GM12878 (cell line): ENCODE results near the gene UMAD1. TPM values are rescaled to one million over a fixed set of nuclear protein-coding genes. Genes with fewer than 3 reads are reported as not detected.

ENCODE experiments used
- ATAC-seq: fragments of 200-7000 bp; cut with Tn5 transposase; 3 replicates; pipeline ENCODE4 v1.9.1; 2020; ENCODE audit warnings: mild to moderate bottlenecking, moderate library complexity
- BruUV-seq: library from RNA; stranded (reverse); fragments of 400-500 nt; replicated peaks from 2 replicates; lab custom pipeline; 2021; lab: Mats Ljungman, UMichigan
- CTCF ChIA-PET: fragments of 300-600 bp; sonication (Branson Sonifier 250); formaldehyde crosslinking; extraction: SDS; loops from one replicate; lab custom pipeline; 2021; ENCODE audit warnings: inconsistent platforms; lab: Yijun Ruan, JAX
- POLR2A ChIA-PET: fragments of 350-600 bp; formaldehyde crosslinking; extraction: SDS; loops from one replicate; lab custom pipeline; 2021; ENCODE audit warnings: inconsistent platforms; lab: Charles Lee
- RAD21 ChIA-PET: fragments of 300-600 bp; sonication (Branson Sonifier 250); formaldehyde crosslinking; loops from one replicate; lab custom pipeline; 2023; ENCODE audit warnings: antibody characterized with exemption; ENCODE audit not compliant: unreplicated experiment; lab: Charles Lee
- SMC1A ChIA-PET: fragments of 300-600 bp; sonication (Branson Sonifier 250); formaldehyde crosslinking; loops from one replicate; lab custom pipeline; 2023; ENCODE audit not compliant: unreplicated experiment, uncharacterized antibody; lab: Charles Lee
- DNase-seq: peaks from one replicate; pipeline ENCODE4 v3.0.0-alpha.2; 2011; ENCODE audit warnings: low read depth, low spot score
- FAIRE-seq: peaks from 3 replicates; lab custom pipeline; 2011; peaks lifted over from hg19 to GRCh38; lab: Jason Lieb, UNC
- H2AFZ ChIP-seq: 2 replicates; pipeline ENCODE4 v1.6.0; 2011; ENCODE audit warnings: low read depth, low read length, control low read depth; ENCODE audit not compliant: control insufficient read depth
- H3K27ac ChIP-seq: 2 replicates; pipeline ENCODE4 v1.5.1; 2011; ENCODE audit warnings: control low read depth; ENCODE audit not compliant: control insufficient read depth, insufficient read depth
- H3K27me3 ChIP-seq, 2 experiments: replicated peaks in 1 of 2; 2 replicates each; pipeline versions ENCODE4 v1.6.0 to v1.6.1; 2011; ENCODE audit warnings: low read length in 1 of 2; ENCODE audit not compliant: control insufficient read depth in 2 of 2, insufficient read depth in 2 of 2
- H3K36me3 ChIP-seq, 2 experiments: 2 replicates each; pipeline ENCODE4 v1.5.1; 2011; ENCODE audit warnings: low read length in 1 of 2; ENCODE audit not compliant: control insufficient read depth in 2 of 2, insufficient read depth in 2 of 2
- H3K4me1 ChIP-seq: 2 replicates; pipeline ENCODE4 v1.6.1; 2011; ENCODE audit warnings: mild to moderate bottlenecking, low read length, moderate library complexity, mixed read lengths; ENCODE audit not compliant: control insufficient read depth, insufficient read depth
- H3K4me2 ChIP-seq: 2 replicates; pipeline ENCODE4 v1.6.0; 2011; ENCODE audit warnings: control low read depth; ENCODE audit not compliant: control insufficient read depth, insufficient read depth
- H3K4me3 ChIP-seq: fragments of 200-600 bp; sonication (generic); 2 replicates; pipeline ENCODE4 v1.5.1; 2016
- H3K79me2 ChIP-seq: 2 replicates; pipeline ENCODE4 v1.6.0; 2011; ENCODE audit warnings: low read length; ENCODE audit not compliant: control insufficient read depth, insufficient read depth
- H3K9ac ChIP-seq: 2 replicates; pipeline ENCODE4 v1.8.0; 2011; ENCODE audit warnings: low read length, control low read depth, mixed read lengths; ENCODE audit not compliant: control insufficient read depth, insufficient read depth
- H3K9me3 ChIP-seq: replicated peaks from 3 replicates; pipeline ENCODE4 v1.5.1; 2011; ENCODE audit warnings: mild to moderate bottlenecking, low read length; ENCODE audit not compliant: control insufficient read depth, insufficient read depth
- H4K20me1 ChIP-seq: 2 replicates; pipeline ENCODE4 v1.6.0; 2011; ENCODE audit not compliant: control insufficient read depth, insufficient read depth
- HCFC1 ChIP-seq: fragments of 150-350 bp; IDR thresholded peaks from 2 replicates; pipeline ENCODE4 v1.6.1; 2014; ENCODE audit warnings: low read length
- HDAC2 ChIP-seq: fragments of 200-600 bp; sonication (generic); IDR thresholded peaks from 2 replicates; pipeline ENCODE4 v1.6.1; 2017
- NR2C2 ChIP-seq: IDR thresholded peaks from 2 replicates; pipeline ENCODE4 v1.6.1; 2011; ENCODE audit warnings: borderline replicate concordance, low read depth; ENCODE audit not compliant: control insufficient read depth, insufficient read length
- WGBS: methylation state at CpG from one replicate; pipeline ENCODE4 v1.1.6; 2016; ENCODE audit warnings: low lambda C conversion rate; ENCODE audit not compliant: insufficient replicate concordance, insufficient coverage; ENCODE audit errors: missing lambda C conversion rate; 5-methylcytosine and 5-hydroxymethylcytosine counted together
- in situ Hi-C: fragments of 300-500 bp; cut with MboI; formaldehyde crosslinking; loops from 9 replicates; pipeline ENCODE4 v1.14.3; 2018; ENCODE audit warnings: mixed read lengths
- intact Hi-C: fragments of 100-400 bp; cut with micrococcal nuclease; formaldehyde crosslinking; loops from one replicate; pipeline ENCODE4 v1.14.2; 2022; ENCODE audit not compliant: unreplicated experiment
- polyA plus RNA-seq, 11 experiments: library from polyadenylated mRNA; depleted of rRNA in 4 of 11; unstranded in 6 of 11; stranded (reverse) in 5 of 11; fragments of >200 nt; fragmentation: Nextera tagmentation in 4 of 11; fragmentation: Illumina TruSeq in 1 of 11; extraction: Ambion mirVana in 4 of 11; extraction: Trizol in 1 of 11; gene quantifications; 1 replicate in 1 of 11; 2 replicates in 10 of 11; pipeline versions ENCODE4 v1.2.1 to v1.2.3, GENCODE V29; 2011 to 2016; ENCODE audit warnings: inconsistent platforms in 2 of 11, missing spikeins in 2 of 11, low read depth in 1 of 11
- total RNA-seq, 4 experiments: library from RNA; depleted of rRNA in 3 of 4; stranded (reverse); fragments of >200 nt in 3 of 4; fragmentation: Illumina TruSeq in 1 of 4; extraction: Trizol in 1 of 4; gene quantifications; 2 replicates each; pipeline versions ENCODE4 v1.2.1 to v1.2.3, GENCODE V29; 2013 to 2021
- TF ChIP-seq, protein P1 (sequence below), 3 experiments: IDR thresholded peaks in 2 of 3; conservative IDR thresholded peaks in 1 of 3; 2 replicates each; pipeline ENCODE4 v1.5.1; 2011; ENCODE audit warnings: low read depth in 3 of 3, low read length in 3 of 3, mild to moderate bottlenecking in 3 of 3, control low read depth in 2 of 3, moderate library complexity in 2 of 3, inconsistent platforms in 1 of 3, mixed read lengths in 1 of 3; ENCODE audit not compliant: control insufficient read depth in 2 of 3, insufficient read depth in 1 of 3; ENCODE audit errors: extremely low read depth in 1 of 3

Gene UMAD1
- total and polyA plus RNA-seq, 10 of the 15 experiments (the other 5 are each of a cell fraction or from before 2014, with no cell fraction given), result 6.0 to 28.6 (median 9.3) TPM

DNA sequence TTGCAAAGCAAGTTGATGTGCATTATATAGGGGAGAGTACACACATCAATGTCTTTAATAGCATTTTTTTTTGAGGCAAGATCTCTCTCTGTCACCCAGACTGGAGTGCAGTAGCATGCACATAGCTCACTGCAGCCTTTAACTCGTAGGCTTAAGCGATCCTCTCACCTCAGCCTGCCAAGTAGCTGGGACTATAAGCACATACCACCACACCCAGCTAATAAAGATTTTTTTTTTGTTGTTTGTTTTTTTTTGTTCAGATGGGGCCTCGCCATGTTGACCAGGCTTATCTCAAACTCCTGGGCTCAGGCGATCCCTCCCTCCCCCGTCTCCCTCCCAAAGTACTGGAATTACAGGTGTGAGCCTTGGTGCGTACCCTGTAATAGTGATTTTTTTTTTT, 1.5 kb downstream of the UMAD1 start:
- peaks cover 16% of the 10 kb centered on the region for H3K79me2 ChIP-seq

DNA sequence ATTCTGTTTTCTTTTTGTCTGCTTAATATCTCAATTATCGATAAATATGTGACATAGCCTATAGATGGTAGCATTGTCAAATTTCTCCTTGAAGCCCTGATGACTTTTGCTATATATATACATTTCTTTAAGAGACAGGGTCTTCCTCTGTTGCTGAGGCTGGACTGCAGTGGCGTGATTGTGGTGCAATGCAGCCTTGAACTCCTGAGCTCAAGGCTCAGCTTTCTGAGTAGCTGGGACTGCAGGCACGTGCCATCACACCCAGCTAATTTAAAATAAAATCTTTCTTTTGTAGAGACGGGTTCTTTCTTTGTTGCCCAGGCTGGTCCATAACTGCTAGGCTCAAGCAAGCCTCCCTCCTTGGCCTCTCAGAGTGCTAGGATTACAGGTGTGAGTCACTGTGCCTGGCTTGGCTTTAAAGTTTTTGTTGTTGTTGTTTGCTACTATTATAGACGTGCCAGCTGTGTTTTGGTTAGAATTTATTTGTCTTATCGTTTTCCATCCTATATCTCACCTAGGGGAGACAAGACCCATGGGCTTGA, 7.0 kb downstream of the UMAD1 start:
- intact Hi-C loops, result no loop called here
- no peaks in the 10 kb centered on the region for H3K27me3 ChIP-seq
- ATAC-seq, result no peak
- CTCF ChIA-PET, result interaction anchor here (0.8 to 2.1 kb wide), 3 partner anchors 21 to 352 kb away, joined by 3 to 8 read pairs (median 5); no protein-coding TSS in a partner anchor
- BruUV-seq, result no TSS peak
- H3K27ac ChIP-seq, result no peak overlapping the region
- H3K9ac ChIP-seq, result no peak overlapping the region
- no peak for FAIRE-seq
- no peak for DNase-seq
- WGBS, result 69% methylated on average over 6 of the region's 6 CpGs
- SMC1A ChIA-PET, result interaction anchor here (0.6 to 1.4 kb wide), 3 partner anchors 83 to 130 kb away, joined by 3 read pairs; no protein-coding TSS in a partner anchor
- H3K36me3 ChIP-seq, result peaks cover 0 to 2% of the 10 kb centered on the region in 2 experiments; a peak in 2 of 4 replicates
- H3K4me3 ChIP-seq, result no peak overlapping the region
- no peaks in the 10 kb centered on the region for H3K4me1 ChIP-seq
- H2AFZ ChIP-seq, result no peak overlapping the region
- no peak overlapping the region for H3K4me2 ChIP-seq
- in situ Hi-C loops, result no loop called here
- RAD21 ChIA-PET, result interaction anchor here (1.1 to 2.0 kb wide), 2 partner anchors 34 to 569 kb away, joined by 5 to 8 read pairs; no protein-coding TSS in a partner anchor
- TF ChIP-seq, protein P1, sequence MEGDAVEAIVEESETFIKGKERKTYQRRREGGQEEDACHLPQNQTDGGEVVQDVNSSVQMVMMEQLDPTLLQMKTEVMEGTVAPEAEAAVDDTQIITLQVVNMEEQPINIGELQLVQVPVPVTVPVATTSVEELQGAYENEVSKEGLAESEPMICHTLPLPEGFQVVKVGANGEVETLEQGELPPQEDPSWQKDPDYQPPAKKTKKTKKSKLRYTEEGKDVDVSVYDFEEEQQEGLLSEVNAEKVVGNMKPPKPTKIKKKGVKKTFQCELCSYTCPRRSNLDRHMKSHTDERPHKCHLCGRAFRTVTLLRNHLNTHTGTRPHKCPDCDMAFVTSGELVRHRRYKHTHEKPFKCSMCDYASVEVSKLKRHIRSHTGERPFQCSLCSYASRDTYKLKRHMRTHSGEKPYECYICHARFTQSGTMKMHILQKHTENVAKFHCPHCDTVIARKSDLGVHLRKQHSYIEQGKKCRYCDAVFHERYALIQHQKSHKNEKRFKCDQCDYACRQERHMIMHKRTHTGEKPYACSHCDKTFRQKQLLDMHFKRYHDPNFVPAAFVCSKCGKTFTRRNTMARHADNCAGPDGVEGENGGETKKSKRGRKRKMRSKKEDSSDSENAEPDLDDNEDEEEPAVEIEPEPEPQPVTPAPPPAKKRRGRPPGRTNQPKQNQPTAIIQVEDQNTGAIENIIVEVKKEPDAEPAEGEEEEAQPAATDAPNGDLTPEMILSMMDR (IDR thresholded peaks at IDR 0.05 in 2 of 3, conservative IDR thresholded peaks at IDR 0.05 in 1 of 3; ENCODE audit: control insufficient read depth in 2 of 3, extremely low read depth in 1 of 3, insufficient read depth in 1 of 3, low read depth in 3 of 3, low read length in 3 of 3), result no peak
- POLR2A ChIA-PET, result interaction anchor here (0.6 to 1.3 kb wide), 2 partner anchors 11 to 557 kb away, joined by 3 to 4 read pairs; no protein-coding TSS in a partner anchor
- H3K9me3 ChIP-seq, result peaks cover 3% of the 10 kb centered on the region; the same call in 1 of the 3 replicates
- no peaks in the 10 kb centered on the region for H4K20me1 ChIP-seq
- H3K79me2 ChIP-seq, result peaks cover 2% of the 10 kb centered on the region

More for the DNA sequence above, 1.5 kb downstream of the UMAD1 start:
- Histone ChIP-seq H3K9me3 (peaks cover 3% of the 10 kb centered on the region; the same call in 1 of the 3 replicates), H3K4me3 (peak overlapping the region; percentile 90), H3K4me2 (peak overlapping the region; percentile 64; the same call in 1 of the 2 replicates), H3K27ac (no peak overlapping the region), H2AFZ (no peak overlapping the region), H3K4me1 (no peaks in the 10 kb centered on the region), H4K20me1 (no peaks in the 10 kb centered on the region), H3K36me3 (peaks cover 0 to 2% of the 10 kb centered on the region in 2 experiments; a peak in 2 of 4 replicates), H3K9ac (no peak overlapping the region), H3K27me3 (no peaks in the 10 kb centered on the region)
- ChIA-PET POLR2A (interaction anchor here (0.8 to 2.5 kb wide), 3 partner anchors 19 to 118 kb away, joined by 3 to 10 read pairs (median 3); no protein-coding TSS in a partner anchor), SMC1A (interaction anchor here (0.6 to 4.2 kb wide), 13 partner anchors 10 to 1657 kb away, joined by 3 to 30 read pairs (median 4); partner anchors contain the start of gene RPA3), CTCF (interaction anchor here (0.5 to 2.1 kb wide), 6 partner anchors 25 to 548 kb away, joined by 3 to 7 read pairs (median 4); no protein-coding TSS in a partner anchor), RAD21 (interaction anchor here (0.8 to 3.0 kb wide), 6 partner anchors 39 to 575 kb away, joined by 3 to 22 read pairs (median 6); partner anchors contain the start of gene MIOS)
- BruUV-seq, result no TSS peak
- ATAC-seq (no peak), FAIRE-seq (no peak), DNase-seq (no peak)
- TF ChIP-seq HDAC2 (no peak), NR2C2 (no peak), HCFC1 (no peak)
- TF ChIP-seq, all 136 proteins: peak for 0
- in situ Hi-C loops, result no loop called here
- intact Hi-C loops, result loop anchor here (5.0 kb wide), 2 partner anchors 490 to 575 kb away; no protein-coding TSS in a partner anchor
- whole genome bisulfite sequencing, result 96% methylated on average over 6 of the region's 6 CpGs
